Ovary (tissue), 3 donors: Measurements from ENCODE around the gene CLEC16A.

ENCODE experiments used
- EP300 ChIP-seq: sonication (generic); formaldehyde crosslinking; IDR thresholded peaks from one replicate; pipeline ENCODE4 v1.6.1; 2017; ENCODE audit warnings: antibody characterized with exemption
- POLR2A ChIP-seq: fragments of 450-650 bp; IDR thresholded peaks from one replicate; pipeline ENCODE4 v1.6.1; 2017; ENCODE audit warnings: antibody characterized with exemption, mild to moderate bottlenecking, moderate library complexity
- TF ChIP-seq, protein P1 (sequence below), 3 donors: fragments of 450-650 bp in 2 of 3; fragments of 200-600 bp in 1 of 3; IDR thresholded peaks; one replicate each; pipeline versions ENCODE4 v1.5.1 to v1.8.0; 2016 to 2022; ENCODE audit warnings: antibody characterized with exemption in 3 of 3, mild to moderate bottlenecking in 1 of 3
- donor health status: DM: no; HTN: no; CAD: no.

DNA sequence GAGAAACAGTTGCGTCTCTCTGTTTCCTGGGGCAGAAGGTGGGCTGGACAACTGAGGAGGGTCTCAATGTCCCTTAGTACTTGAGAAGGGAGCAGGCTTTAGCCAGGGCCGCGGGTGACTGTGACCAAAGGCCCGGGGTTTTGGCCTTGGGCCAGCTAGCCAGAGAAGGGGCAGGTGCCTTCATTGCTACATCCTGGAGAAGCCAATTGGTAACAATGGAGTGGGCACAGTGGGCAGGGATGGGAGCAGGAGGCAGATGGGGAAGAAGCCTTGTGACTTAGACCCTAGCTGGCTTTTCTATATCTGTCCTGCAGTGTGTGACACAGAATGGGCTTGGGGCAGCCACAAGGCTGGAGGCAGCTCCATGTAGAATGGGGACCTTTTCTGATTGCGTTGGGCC lies 46.0 kb downstream of the CLEC16A start:
- TF ChIP-seq, protein P1, sequence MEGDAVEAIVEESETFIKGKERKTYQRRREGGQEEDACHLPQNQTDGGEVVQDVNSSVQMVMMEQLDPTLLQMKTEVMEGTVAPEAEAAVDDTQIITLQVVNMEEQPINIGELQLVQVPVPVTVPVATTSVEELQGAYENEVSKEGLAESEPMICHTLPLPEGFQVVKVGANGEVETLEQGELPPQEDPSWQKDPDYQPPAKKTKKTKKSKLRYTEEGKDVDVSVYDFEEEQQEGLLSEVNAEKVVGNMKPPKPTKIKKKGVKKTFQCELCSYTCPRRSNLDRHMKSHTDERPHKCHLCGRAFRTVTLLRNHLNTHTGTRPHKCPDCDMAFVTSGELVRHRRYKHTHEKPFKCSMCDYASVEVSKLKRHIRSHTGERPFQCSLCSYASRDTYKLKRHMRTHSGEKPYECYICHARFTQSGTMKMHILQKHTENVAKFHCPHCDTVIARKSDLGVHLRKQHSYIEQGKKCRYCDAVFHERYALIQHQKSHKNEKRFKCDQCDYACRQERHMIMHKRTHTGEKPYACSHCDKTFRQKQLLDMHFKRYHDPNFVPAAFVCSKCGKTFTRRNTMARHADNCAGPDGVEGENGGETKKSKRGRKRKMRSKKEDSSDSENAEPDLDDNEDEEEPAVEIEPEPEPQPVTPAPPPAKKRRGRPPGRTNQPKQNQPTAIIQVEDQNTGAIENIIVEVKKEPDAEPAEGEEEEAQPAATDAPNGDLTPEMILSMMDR (IDR thresholded peaks at IDR 0.05): no peak
- no peak for TF ChIP-seq EP300
- no peak for TF ChIP-seq POLR2A
